Osteoblast (primary cell): Measurements from ENCODE around the gene MGAT2. TPM values are rescaled to one million over a fixed set of nuclear protein-coding genes. Genes with fewer than 3 reads are reported as not detected.

Experiments
- DNase-seq: peaks from one replicate; pipeline ENCODE4 v3.0.0; 2011; ENCODE audit warnings: low spot score, mixed read lengths; ENCODE audit not compliant: insufficient read length; ENCODE audit errors: missing footprints
- H2AFZ ChIP-seq: 2 replicates; pipeline ENCODE4 v1.6.0; 2011; ENCODE audit warnings: mild to moderate bottlenecking, low read length
- H3K27ac ChIP-seq: 2 replicates; pipeline ENCODE4 v1.5.1; 2011; ENCODE audit warnings: mild to moderate bottlenecking, low read depth, low read length, moderate library complexity
- H3K27me3 ChIP-seq: 2 replicates; pipeline ENCODE4 v1.6.0; 2012; ENCODE audit warnings: mild to moderate bottlenecking, control low read depth, inconsistent platforms, low read length, moderate library complexity; ENCODE audit not compliant: insufficient read depth
- H3K36me3 ChIP-seq: 2 replicates; pipeline ENCODE4 v1.5.1; 2011; ENCODE audit warnings: mild to moderate bottlenecking, low read length, control low read depth, moderate library complexity; ENCODE audit not compliant: insufficient read depth
- H3K4me1 ChIP-seq: 2 replicates; pipeline ENCODE4 v1.5.1; 2011; ENCODE audit warnings: mild to moderate bottlenecking, low read length, control low read depth, moderate library complexity; ENCODE audit not compliant: insufficient read depth
- H3K4me2 ChIP-seq: 2 replicates; pipeline ENCODE4 v1.6.0; 2011; ENCODE audit warnings: mild to moderate bottlenecking, low read length; ENCODE audit not compliant: insufficient read depth
- H3K4me3 ChIP-seq: fragments of 200-600 bp; sonication (generic); 3 replicates; pipeline ENCODE4 v1.5.1; 2012; ENCODE audit warnings: mild to moderate bottlenecking, low read length, inconsistent platforms; ENCODE audit not compliant: insufficient read depth
- H3K79me2 ChIP-seq: 2 replicates; pipeline ENCODE4 v1.6.0; 2012; ENCODE audit warnings: mild to moderate bottlenecking, low read length, control low read depth, inconsistent platforms; ENCODE audit not compliant: insufficient read depth
- H3K9me3 ChIP-seq: 2 replicates; pipeline ENCODE4 v1.5.1; 2011; ENCODE audit warnings: low read depth, low read length, control low read depth
- H4K20me1 ChIP-seq: 2 replicates; pipeline ENCODE4 v1.6.0; 2012; ENCODE audit warnings: mild to moderate bottlenecking, low read length, control low read depth; ENCODE audit not compliant: insufficient read depth
- CTCF ChIP-seq: IDR thresholded peaks from 2 replicates; pipeline ENCODE4 v1.5.1; 2011; ENCODE audit warnings: mild to moderate bottlenecking, low read depth, low read length, moderate library complexity; ENCODE audit errors: extremely low read depth
- total RNA-seq: library from RNA; depleted of rRNA; stranded (reverse); fragments of >200 nt; gene quantifications from 2 replicates; pipeline ENCODE4 v1.2.3, GENCODE V29; 2012

MGAT2 gene
- total RNA-seq, 1 donor: 63.0 TPM

- H3K9me3 ChIP-seq: no peaks in the 10 kb centered on the region
- peaks cover 44% of the 10 kb centered on the region for H3K36me3 ChIP-seq
- H2AFZ ChIP-seq: no peak overlapping the region
- no peak overlapping the region for H3K4me3 ChIP-seq
- H3K79me2 ChIP-seq: peaks cover 67% of the 10 kb centered on the region
- TF ChIP-seq CTCF: no peak
- H3K4me1 ChIP-seq: peaks cover 19% of the 10 kb centered on the region
- DNase-seq: no peak
- H3K27ac ChIP-seq: no peak overlapping the region
- H4K20me1 ChIP-seq: peaks cover 43% of the 10 kb centered on the region
- no peaks in the 10 kb centered on the region for H3K27me3 ChIP-seq
- no peak overlapping the region for H3K4me2 ChIP-seq
Observed at GRCh38 chr14:49581209-49582112, 39.1 kb upstream of the MGAT2 start.

GRCh38 chr14:49582113-49582977 lies 38.3 kb upstream of the MGAT2 start:
- no peak overlapping the region for H3K4me3 ChIP-seq
- no peak overlapping the region for H3K4me2 ChIP-seq
- H3K27me3 ChIP-seq: no peaks in the 10 kb centered on the region
- H3K36me3 ChIP-seq: peaks cover 35% of the 10 kb centered on the region
- H3K4me1 ChIP-seq: peaks cover 22% of the 10 kb centered on the region
- H4K20me1 ChIP-seq: peaks cover 43% of the 10 kb centered on the region
- H3K27ac ChIP-seq: no peak overlapping the region
- H2AFZ ChIP-seq: no peak overlapping the region
- H3K79me2 ChIP-seq: peaks cover 67% of the 10 kb centered on the region
- TF ChIP-seq CTCF: no peak
- no peaks in the 10 kb centered on the region for H3K9me3 ChIP-seq
- no peak for DNase-seq

GRCh38 chr14:49583629-49584028 lies 37.0 kb upstream of the MGAT2 start:
- no peaks in the 10 kb centered on the region for H3K27me3 ChIP-seq
- DNase-seq: no peak
- peak overlapping the region; percentile 82 for H3K4me2 ChIP-seq
- H2AFZ ChIP-seq: no peak overlapping the region
- peak overlapping the region; percentile 93 for H3K4me3 ChIP-seq
- no peak for TF ChIP-seq CTCF
- peaks cover 31% of the 10 kb centered on the region for H3K36me3 ChIP-seq
- H4K20me1 ChIP-seq: peaks cover 39% of the 10 kb centered on the region
- H3K4me1 ChIP-seq: peaks cover 22% of the 10 kb centered on the region
- H3K9me3 ChIP-seq: no peaks in the 10 kb centered on the region
- H3K27ac ChIP-seq: no peak overlapping the region
- peaks cover 67% of the 10 kb centered on the region for H3K79me2 ChIP-seq
